ENCODE data around the gene TGFBR3.
A peak's percentile ranks its signal among the peaks of the same experiment; 100 is the strongest.

TGFBR3 gene

DNA sequence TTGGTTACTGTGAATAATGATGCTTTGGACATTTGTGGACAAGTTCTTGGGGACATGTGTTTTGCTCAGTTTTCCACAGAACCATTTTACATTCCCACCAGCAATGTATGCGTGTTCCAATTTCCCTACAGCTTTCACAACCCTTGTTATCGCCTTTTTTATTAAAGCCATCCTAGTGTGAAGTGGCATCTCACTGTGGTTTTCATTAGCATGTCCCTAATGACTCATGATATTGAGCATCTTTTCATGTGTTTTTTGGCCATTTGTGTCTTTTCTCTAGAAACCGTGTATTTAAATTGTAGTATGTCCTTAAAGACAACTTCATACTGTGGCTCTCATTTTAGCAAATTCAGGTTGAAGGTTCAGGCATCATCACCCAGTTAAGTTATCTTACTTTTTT lies 132.1 kb downstream of the TGFBR3 start:
- no peak for DNase-seq

DNA sequence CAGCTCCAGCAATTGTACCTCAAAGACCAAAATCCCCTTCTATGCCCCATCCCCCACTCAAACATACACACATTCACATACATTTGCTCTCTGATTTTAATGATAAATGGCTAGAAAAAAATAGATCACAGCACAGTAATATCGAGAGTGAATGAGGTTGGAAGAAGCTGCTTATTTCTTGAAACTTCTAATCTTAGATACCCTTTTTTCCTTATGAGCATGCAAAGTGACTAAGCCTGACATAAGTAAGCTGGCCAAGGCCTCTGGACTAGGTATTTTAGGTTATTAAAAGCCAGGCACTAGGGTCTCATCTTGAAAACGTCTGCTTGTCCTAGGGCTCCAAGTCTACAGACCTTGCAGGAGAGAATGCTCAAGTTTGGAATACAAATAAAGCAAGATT lies 133.6 kb downstream of the TGFBR3 start:
- DNase-seq = no peak

DNA sequence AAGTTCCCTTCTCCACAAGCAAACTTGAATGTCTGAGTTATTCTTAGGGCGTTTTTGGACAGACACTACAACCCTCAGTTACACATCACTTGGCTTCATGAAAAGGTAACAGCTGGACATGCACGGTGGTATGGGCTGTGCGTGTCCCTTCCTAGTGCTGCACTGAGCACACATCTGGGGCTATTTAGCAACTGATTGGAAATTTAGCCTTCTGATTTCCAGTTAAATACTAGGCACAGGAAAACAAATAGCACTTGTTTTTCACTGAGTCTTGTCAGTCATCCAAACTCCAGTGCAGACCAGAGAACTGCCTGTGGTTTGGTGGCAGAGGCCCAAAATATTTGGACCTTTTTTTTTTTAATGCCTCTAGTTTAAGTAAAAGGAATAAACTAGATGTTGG lies 134.7 kb downstream of the TGFBR3 start:
- DNase-seq = no peak

DNA sequence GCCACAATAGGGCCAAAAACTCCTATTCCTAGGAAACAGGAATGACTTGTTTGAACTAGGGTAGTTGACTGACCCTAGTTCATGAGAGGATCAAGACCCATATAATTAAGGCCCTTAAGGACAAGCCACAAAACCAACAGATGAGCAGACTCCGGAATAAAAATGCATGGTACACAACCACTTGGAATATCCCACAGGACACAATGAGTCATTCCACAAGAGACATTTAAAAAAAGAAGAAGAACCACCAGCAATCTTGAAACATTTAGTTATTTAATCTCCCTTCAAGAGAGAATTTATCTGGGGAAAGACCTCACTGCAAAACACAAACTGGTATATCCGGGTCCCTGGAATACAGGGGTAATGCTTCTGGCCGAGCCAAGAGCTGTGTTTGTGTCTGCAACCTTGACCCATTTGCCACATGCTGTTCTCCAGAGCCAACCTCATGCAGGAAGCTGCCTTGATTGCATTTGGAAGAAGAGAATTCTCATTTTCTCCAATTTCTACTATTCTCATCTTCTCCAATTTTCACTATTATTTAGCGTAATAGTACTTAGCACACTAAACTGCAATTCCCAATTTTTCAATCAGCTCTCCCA lies 135.5 kb downstream of the TGFBR3 start:
- DNase-seq = no peak

DNA sequence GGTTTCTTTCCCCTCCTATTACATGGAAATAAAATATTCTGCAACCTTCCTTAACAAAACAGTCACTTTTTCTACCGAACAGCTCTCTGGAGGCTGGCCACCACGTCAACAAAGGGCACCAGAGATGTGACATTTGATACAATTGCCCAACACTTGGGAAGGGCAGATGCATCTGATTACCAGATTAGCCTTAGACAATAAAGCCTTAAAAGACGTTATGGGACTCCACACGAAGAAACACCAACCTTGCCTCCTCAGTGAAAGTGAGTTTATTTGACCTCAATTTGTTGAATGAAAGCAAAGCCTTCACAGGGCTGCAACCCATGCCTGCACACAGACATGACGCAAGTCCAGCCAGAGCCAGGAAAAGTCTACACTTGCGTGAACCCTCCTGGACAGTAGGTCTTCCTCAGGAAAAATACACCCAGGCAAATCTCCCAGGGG lies 136.1 kb downstream of the TGFBR3 start:
- no peak for DNase-seq

DNA sequence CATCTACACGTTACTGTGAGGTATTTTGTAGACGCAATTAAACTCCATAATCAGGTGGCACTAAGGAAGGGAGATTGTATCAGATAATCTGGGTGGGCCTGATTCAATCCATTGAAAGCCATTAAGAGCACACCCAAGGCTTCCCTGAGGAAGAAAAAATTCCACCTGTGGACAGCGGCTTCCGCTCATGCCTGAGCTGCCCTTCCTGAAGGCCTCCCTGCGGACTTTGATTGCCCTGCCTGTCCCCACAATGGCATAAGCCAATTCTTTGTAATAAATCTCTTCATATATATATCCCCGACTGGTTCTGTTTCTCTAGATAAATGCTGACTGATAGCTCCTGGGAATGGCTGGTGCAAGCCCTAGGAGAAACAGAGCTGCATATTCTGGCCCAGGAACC lies 138.3 kb downstream of the TGFBR3 start:
- DNase-seq = no peak

DNA sequence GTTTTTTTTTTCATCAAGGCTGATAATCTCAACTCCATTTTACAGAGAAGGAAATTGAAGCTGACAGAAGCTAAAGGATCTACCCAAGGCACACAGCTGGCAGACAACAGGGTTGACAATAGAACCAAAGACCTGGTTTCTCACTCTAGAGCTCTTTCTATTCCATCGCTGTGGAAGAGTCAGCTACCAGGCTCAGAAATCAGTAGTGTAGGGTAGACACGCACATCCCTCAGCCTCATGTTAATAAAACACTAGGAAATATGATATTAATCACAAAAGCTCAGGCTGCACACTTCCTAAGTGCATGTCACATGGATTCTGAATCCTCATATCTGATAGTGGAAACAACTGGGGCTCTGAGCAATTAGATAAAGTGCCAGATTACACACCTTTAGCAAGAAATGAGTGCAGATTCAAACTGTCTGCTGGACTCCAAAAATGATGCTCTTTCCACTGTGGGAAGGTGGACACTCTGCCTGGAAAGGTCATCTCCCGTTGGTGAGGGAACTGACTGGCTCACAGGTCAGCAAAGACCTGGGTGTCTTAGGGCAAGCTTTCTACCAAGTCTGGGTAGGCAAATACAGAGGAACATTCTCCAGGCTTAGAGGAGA lies 139.1 kb downstream of the TGFBR3 start:
- DNase-seq = no peak

DNA sequence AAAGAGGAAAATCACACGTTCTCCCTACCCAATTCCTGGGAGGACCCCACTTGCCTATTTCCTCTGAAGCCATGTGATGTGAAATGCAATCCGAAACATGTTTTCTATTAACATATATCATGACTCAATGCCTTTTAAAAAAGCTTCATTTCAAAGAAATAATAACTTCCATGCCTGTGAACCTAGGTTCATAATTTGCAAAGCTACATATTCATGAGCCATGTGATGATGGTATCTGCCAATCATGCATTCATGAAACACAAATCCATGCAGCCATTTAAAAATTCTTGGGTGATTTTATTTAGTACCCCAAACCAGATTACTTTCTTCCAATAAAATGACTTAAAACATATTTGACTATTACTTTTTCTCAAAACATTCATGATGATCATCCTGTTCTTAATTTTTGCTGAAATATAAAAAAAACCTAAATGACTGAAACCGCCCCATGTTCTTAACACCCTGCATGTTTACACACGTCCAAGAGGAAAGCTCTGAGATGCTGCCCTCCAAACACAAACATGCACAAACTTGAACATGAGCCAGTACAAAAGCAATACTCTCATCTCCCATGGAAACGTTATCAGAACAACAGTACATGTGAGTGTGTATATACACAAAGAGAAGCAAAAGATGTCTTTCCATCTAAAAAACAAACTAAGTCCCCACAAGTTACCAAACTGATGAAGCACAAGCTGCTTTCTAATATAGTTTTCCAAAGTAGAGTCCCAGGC lies 140.1 kb downstream of the TGFBR3 start:
- DNase-seq = no peak

DNA sequence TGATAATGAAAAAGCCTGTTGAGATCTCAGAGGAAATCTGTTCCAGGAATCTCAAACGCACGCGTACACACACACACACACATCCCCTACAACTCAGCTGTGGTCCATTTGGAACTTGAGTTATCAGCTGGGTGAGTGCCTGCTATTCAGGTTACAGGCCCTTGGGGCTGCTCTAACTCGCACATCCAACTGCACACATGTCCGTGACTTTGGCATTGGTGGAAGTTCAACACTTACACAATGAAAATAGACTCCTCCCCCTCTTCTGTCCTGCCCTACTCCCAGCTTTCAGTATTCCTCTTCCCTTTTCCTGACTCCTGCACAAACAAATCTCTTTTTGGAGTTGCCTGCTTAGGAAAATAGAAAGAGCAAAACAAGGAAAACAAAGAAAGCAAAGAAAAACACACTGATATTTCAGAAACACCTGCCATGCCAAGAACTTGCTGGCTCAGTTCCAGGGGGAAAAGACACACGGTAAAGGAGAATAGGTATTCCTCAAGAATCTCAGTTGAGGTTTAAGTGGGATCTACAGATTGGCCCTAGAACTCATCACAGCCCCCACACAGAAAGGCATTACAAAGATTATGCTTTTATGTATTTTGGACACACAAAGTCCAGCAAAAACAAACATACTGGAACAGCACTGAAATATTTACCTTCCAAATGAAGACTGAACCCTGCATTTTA lies 140.9 kb downstream of the TGFBR3 start:
- no peak for DNase-seq

DNA sequence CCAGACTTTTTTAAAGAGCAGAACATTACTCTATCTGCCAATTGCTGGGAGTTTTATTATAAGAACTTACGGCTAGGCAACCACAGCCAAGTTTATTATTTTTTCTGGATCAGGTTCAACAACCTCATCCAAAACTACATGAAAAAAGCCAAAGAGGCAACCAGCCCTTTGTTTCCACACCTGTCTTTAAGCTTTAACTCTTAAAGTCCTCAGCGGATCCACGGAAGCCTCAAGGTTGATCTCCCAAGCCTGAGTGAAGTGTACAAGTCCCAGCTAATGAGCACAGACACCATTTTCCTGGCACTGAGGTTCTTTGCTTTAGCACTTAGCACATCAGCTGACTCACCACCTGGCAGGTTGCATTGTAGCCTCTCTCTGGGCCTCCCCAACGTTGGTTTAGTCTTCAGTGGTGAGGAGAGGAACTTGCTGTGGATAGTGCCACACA lies 143.1 kb downstream of the TGFBR3 start:
- no peak for DNase-seq

DNA sequence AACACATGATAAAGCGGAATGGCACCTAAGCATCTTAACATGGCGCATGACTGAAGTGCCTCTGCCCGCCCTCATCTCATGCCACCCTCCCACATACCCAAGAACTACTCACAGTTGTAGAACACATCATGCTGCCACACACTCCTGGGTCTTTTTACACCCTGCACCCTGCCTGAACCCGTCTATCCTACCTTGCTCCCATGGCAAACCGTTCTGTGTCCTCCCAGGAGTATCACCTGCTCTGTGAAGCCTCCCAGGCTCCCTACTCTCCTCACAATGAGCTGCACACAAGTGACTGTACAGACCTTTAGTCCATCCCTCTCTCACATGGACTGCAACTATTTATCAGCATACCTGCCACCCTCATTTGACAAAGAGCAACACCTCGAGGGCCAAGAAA lies 144.0 kb downstream of the TGFBR3 start:
- DNase-seq = no peak

DNA sequence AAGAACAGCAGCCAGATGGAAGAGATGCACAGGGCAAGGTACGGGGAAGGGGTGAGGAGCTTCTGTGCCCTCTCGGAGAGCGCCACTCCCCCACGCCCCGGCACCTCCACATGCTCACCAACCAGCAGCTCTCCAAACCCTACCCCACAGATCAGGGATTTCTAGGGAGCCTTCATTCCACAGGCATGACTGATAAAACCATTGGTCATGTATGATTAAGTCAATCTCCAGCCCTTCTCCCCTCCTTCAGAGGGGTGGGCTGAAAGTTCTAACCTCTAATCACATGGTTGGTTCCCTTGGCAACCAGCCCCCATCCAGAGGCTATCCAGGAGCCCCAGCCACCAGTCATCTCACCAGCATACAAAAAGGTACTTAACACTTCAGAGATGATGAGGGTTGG lies 144.7 kb downstream of the TGFBR3 start:
- DNase-seq = no peak

DNA sequence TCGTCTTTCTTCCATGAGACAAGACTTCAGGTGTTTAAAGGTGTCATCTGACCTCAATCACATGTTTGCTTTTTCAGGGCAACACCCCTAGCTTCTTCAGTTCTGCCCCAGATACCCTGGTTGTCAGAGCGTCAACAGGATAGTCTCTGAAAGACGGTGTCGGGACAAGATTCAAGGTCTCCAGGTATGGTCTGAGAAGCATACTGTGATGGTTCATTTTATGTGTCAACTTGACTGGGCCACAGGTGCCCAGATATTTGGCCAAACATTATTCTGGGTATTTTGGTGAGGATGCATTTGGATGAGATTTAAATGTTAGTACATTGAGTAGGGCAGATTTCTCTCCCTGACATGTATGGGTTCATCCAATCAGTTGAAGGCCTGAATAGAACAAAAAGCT lies 148.3 kb downstream of the TGFBR3 start:
- DNase-seq = no peak

DNA sequence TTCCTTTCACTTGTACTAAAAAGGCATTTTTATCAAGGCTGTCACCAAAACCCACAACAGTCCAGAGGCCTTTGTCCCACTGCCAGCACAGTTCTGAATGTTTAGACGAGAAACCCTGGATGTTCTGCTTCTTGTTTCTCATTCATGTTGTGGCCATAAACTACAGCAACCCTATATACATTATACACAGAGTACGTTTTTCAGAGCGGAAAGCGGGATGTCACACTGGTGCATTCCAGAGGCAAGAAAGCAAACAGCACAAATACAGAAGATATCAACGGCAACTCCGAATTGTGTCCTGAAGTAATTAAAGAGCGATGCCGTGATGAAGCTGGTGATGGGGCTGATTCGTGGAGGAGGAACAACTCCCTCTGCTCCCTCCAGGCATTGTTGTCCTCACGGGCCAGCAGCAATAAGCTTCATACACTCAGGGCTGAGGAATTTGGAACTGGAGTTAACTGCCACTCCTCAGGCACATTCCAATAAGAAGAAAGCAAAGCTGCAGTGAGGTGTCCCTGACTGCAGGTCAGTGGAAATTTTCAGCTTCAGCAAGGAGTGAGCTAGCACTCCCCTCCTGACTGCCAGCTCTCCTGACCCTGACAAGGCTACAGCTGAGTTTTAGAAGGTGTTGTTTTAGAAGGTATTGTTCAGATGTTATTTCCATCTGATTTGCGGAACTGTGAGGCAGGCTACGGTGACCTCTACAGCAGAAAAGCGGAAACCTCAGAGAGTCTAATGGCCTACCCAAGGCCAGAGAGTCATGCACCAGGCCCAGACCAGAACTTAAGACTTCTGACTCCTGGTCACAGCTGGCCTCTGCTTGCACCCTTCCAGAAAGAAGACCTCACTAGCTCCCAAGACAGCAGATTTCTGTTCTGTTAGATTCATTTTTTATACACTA lies 149.0 kb downstream of the TGFBR3 start:
- no peak for DNase-seq

DNA sequence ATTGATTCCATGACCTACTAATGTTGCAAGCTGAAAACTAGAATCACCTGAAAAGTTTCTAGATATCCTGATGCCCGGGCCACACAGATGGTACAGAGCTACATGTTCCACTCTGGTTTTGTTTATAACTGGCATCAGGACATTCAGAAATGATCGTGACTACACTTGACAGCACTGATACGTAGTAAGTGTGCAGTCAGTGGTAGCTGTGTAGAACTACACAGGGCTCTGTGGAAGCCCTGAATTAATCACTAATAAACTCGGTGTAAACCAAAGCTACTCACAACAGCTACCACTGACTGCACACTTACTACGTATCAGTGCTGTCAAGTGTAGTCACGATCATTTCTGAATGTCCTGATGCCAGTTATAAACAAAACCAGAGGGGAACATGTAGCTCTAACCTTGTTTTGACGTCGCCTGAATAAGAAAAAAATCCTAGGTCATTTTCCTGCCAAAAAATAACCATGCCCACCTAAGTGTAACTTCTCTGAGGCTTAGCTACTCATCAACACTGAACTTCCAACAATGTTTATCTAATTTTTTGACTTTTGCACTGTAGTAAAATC lies 149.7 kb downstream of the TGFBR3 start:
- DNase-seq = no peak

DNA sequence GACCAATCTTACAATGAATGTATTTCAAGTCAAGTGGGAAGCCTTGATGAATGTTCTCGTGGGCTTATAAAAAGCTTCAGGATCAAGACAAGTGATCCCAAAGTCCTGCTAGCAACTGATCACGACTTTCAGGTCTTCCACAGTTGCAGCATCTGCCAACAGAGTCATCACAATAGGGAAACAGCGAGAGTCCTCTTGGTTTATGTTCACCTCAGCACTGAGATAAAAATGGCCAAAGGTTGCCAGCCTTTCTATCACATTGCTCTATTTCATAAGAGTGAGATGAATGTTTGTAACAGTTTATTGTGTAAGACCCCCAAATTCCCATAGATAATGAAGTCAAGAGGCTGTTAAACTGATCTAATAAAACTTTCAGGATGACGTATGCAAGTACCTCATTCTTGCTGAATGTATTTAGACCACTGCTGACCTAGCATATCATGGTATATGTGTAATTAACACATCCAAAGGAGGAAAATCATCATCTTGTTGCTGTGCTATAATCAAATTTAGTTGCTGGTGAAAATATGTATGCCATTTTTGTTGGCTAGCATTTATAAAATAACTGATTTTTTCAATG lies 150.6 kb downstream of the TGFBR3 start:
- DNase-seq = no peak

DNA sequence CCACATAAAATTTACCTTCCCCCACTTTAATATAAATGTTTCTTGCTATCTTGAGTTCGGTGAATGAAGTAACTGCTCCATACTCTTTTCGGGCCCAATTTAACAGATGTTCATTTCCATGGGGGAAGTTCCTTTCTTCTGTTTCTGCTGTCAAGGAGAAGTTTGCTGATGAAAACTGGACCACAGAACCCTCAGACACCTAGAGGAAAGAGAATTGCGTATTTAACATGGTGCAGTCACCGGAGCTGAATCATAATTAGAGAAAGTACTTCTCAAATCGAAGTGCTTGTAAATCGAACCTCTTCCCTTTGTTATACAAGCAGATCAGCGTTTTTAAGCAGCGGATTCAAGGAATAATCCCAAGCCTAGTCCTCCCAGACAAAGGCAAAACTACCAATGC lies 151.2 kb downstream of the TGFBR3 start:
- DNase-seq = no peak

DNA sequence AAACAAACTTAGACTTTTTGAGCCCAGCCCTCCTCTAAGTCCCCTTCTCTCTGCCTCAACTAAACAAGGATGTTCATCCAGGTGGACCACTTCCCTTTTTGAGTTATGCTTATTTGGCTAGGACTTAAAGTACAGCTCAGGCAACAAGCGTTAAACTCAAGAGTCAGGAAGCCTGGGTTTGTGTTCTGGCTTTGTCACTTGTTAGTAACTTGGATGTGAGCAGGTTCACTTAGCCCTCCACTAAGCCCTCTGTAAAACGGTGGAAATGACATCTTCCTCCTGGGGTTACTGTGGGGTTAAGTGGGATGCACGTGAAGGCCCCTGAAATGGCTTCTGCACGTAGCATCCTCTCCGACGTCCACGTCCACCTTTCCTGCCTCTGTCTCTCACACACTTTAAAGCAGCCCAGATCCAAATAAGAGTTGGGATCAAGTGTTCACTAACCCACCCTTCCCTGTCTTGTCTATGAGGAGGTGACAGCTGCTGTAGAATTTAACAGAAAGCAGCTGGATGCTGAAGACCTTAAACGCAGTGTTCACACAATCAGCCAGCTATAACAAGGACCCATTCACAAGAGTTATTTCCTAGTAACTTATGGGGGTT lies 152.7 kb downstream of the TGFBR3 start:
- no peak for DNase-seq

DNA sequence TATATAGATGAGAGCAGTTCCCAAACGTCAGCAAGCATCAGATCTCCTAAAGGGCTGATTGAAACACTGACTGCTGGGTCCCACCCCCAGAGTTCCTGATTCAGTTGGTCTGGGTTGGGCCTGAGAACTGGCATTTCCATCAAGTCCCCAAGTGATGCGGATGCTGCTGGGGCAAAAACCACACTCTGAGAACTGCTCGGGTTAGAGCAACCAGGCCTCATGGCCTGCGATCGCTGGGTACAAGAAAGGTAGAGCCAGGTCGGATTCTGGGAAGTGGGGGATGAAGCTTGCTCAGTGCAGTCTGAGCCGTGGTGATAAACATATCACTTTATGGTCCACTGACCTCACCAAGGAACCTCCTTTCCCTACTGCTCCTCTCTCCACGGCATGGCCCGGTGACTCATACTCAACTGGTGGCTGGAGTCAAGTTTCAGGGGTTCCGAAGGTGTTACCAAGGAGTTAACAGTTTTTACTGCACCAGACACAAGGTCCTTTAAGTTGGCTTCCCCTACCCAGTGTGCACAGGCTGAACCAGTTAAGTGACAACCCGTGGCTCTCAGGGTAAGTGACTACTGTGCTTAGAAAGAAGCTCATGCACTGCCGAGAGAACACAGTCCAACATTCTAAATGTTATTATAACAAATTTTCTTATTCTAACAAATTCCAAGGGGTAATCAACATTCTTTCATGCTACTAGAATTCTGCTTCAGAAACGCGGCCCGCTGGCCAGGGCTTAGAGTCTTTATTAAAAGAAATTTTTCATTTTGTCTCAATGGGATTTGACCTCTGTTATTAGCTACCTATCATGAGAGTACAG lies 153.5 kb downstream of the TGFBR3 start:
- no peak for DNase-seq

DNA sequence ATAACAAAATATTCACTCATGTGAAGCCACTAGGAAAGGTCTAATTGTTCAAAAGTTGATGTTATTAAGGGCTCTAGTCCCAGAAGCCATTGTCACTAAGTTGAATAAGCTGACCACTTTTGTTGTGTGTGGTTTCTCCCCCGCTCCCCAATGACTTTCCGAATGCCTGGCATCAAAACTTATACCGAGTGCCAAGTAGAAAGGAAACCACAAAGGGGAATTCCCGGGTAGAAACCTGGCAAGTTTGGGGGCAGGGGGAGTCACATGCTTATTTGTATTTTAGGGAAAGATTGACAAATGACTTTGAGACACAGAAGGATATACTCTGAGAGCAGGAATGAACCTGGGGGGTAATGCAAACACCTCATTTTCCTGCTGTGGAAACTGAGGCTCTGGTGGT lies 154.1 kb downstream of the TGFBR3 start:
- DNase-seq = peak; percentile 41

Measured in central memory CD4-positive, alpha-beta T cell (primary cell).